Stimulated activated CD4-positive, alpha-beta T cell treated with anti-CD3 and anti-CD28 coated beads, Interleukin-4, amount 100 ng/mL, for 4 hours (primary cell): ENCODE data around the gene AJM1.
"Not testable (repeated sequence)": the region's sequence is repeated elsewhere in the genome, so short reads cannot be mapped to it uniquely, and the experiment has no call there.

Source experiments
- DNase-seq, 2 experiments: peaks; one replicate each; pipeline ENCODE4 v3.0.0-alpha.2; 2020

AJM1 gene

GRCh38 chr9:136842380-136842948 is at the start of gene AJM1:
TSS of gene AJM1 (plus strand) at chr9:136842478. CDS start at chr9:136844415, 1,937 bp downstream.
- DNase-seq = peak; percentile 69 to 76

GRCh38 chr9:136793086-136793946 is 49.0 kb upstream of the AJM1 start:
- DNase-seq = no peak

- DNase-seq = no peak
Measured at GRCh38 chr9:136794281-136794999, 47.8 kb upstream of the AJM1 start.

GRCh38 chr9:136795000-136795348 is 47.3 kb upstream of the AJM1 start:
- DNase-seq = no peak

GRCh38 chr9:136796238-136796774 is 46.0 kb upstream of the AJM1 start, which contains the start of gene CCDC183:
TSS of gene CCDC183 (plus strand) at chr9:136796338. CDS start at chr9:136796398, 60 bp downstream.
- no peak for DNase-seq

- not testable (repeated sequence) for DNase-seq
Measured at GRCh38 chr9:136796775-136797347, 45.4 kb upstream of the AJM1 start.

- DNase-seq = no peak
Measured at GRCh38 chr9:136798708-136799078, 43.6 kb upstream of the AJM1 start.

GRCh38 chr9:136799079-136799853 is 43.0 kb upstream of the AJM1 start:
- no peak for DNase-seq

GRCh38 chr9:136799854-136800657 is 42.2 kb upstream of the AJM1 start:
- peak; percentile 85 to 91 for DNase-seq

- no peak for DNase-seq
Measured at GRCh38 chr9:136802321-136802720, 40.0 kb upstream of the AJM1 start.

GRCh38 chr9:136803009-136803550 is 39.2 kb upstream of the AJM1 start:
- not testable (repeated sequence) for DNase-seq

GRCh38 chr9:136803551-136804508 is 38.4 kb upstream of the AJM1 start:
- DNase-seq = no peak

- DNase-seq = no peak
Measured at GRCh38 chr9:136804509-136805206, 37.6 kb upstream of the AJM1 start.

GRCh38 chr9:136805207-136805740 is 37.0 kb upstream of the AJM1 start:
- DNase-seq = no peak

GRCh38 chr9:136806067-136806466 is 36.2 kb upstream of the AJM1 start:
- DNase-seq = no peak

- no peak for DNase-seq
Measured at GRCh38 chr9:136806631-136807201, 35.6 kb upstream of the AJM1 start.

GRCh38 chr9:136807281-136808074 is 34.8 kb upstream of the AJM1 start, which contains the start of gene RABL6:
TSS of gene RABL6 (plus strand) at chr9:136807948. CDS start at chr9:136808197, 249 bp downstream.
- peak; percentile 78 to 80 for DNase-seq
